NCI-H2227 (cell line): ENCODE data around the gene OR6J1.
A peak's percentile ranks its signal among the peaks of the same experiment; 100 is the strongest.
"Not testable (repeated sequence)": the region's sequence is repeated elsewhere in the genome, so short reads cannot be mapped to it uniquely, and the experiment has no call there.

Experiments used
- DNase-seq: peaks from one replicate; lab custom pipeline; 2025; ENCODE audit not compliant: unreplicated experiment; lab: John Stamatoyannopoulos, UW

The OR6J1 gene

DNA sequence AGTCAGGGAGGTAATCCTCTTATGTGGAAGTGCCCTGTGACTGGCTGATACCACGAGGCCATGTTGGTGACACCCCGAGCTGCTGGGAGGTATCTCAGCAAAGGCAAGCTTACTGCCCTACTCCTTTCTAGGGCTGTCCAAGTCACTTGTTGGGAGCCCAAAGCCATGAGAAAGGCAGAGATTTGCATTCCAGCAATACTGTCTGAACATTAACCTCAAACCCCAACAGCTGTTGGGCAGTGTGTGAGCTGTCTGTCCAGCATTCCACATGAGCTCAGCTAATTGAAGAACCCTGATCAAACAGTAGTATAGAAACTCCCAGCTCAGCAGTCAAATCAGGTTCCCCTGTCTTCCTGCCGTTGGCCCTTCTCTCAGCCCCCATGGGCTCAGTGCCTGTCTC, 36.9 kb downstream of the OR6J1 start:
- DNase-seq: no peak

- DNase-seq: no peak
Measured at GRCh38 chr14:22606380-22606779, 37.8 kb downstream of the OR6J1 start.

DNA sequence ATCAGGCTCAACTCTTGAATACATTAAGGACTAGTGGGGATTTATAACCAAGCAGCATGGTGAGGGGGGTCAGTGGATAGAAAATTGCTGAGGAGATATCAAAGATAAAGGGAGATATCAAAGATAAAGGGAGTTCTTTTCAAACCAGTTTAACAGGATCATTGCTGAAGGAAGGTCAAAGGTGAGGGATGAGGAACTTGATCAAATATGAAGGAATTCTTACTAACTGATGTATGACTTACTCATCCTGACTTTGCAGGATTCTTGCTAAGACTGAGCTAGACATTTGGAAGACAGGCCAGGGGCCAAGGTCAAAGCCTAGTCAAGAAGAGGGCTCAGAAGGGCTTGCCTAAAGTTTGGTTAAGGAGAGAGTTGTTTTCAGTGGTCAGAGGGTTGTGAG, 41.3 kb downstream of the OR6J1 start:
- DNase-seq: no peak

- DNase-seq: no peak
Measured at GRCh38 chr14:22601996-22602395, 42.2 kb downstream of the OR6J1 start.

GRCh38 chr14:22601456-22601855, 42.7 kb downstream of the OR6J1 start:
- no peak for DNase-seq

- no peak for DNase-seq
Measured at GRCh38 chr14:22600027-22600426, 44.1 kb downstream of the OR6J1 start.

DNA sequence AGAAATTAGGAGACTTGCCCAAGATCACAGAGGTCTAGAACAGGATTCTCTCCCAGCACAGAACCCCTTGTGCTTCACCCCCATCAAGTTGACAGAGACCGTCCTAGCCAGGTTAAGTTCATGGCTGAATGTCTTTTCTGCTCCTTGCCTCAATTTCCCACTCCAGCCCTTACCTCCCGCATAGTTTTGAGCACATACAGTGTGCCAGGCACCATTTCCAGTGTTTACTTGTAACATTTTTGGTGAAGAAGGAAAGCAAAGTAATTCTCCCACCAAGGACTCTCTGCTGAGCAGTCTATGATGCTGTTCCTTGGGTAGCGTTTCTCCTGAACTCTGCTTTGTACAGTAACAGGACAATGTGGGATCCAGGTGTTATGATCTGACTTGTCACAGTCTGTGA, 44.8 kb downstream of the OR6J1 start:
- DNase-seq: no peak

DNA sequence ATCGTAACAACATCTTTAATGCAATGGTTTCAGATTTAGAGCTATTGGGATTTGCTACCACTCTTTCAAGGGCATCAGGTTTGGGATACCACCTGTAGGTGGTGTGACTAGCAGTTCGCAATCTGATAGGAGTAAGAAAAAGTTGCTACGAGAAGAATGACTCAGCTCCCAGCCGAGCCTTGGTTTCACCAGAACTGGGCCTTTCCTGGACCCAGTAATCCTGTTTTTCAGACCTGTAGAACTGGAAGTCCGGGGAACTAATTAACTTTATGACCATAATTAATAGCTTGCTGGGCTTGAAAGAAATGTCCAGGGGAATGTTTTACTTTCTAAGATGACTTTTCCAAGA, 45.3 kb downstream of the OR6J1 start:
- DNase-seq: peak; percentile 22

- peak; percentile 66 for DNase-seq
Measured at GRCh38 chr14:22598099-22598895, 45.9 kb downstream of the OR6J1 start, which contains the start of gene ABHD4. Gene ABHD4 (plus strand): TSS chr14:22598300. CDS start chr14:22598307, 7 bp downstream.

DNA sequence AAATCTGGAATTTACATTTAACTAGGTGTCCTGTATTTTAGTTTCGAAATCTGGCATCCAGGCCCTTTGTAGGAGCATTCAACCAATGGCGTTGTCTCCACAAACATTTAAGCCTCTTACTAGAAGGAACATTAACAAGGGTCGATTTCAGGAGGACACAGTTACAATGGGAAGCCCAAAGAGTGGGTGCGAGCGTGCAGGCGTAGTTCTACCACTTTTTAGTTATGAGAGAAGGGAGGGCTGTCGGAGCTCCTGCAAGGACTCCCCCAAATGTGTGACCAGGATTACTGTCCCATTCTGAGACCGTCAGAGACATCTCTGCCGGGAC, 46.4 kb downstream of the OR6J1 start:
- no peak for DNase-seq

DNA sequence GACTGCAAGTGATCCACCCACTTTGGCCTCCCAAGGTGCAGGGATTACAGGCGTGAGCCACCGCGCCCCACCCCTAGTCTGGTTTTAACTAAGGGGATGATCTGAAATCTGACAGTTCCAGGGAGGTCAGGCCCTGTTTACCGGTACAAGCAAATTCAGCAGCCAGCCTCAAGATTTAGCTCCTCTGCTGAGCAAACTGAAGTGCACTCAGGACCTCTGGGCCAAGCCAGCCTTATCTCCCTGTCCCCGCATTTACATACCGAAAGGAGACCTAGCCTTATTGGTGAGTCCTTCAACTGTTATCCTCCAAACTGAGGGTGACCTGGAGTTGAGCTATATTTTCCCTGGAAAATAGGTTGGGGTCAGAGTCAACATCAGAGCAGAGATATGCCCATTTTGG, 46.9 kb downstream of the OR6J1 start:
- no peak for DNase-seq

GRCh38 chr14:22596354-22596879, 47.7 kb downstream of the OR6J1 start:
- no peak for DNase-seq

GRCh38 chr14:22594156-22594716, 49.9 kb downstream of the OR6J1 start:
- DNase-seq: no peak

- no peak for DNase-seq
Measured at GRCh38 chr14:22593601-22594000, 50.6 kb downstream of the OR6J1 start.

GRCh38 chr14:22593189-22593588, 51.0 kb downstream of the OR6J1 start:
- no peak for DNase-seq

- peak; percentile 99 for DNase-seq
Measured at GRCh38 chr14:22589096-22589839, 54.9 kb downstream of the OR6J1 start, which contains the start of gene DAD1. Gene DAD1 (minus strand): TSS chr14:22589224. CDS start chr14:22589157, 67 bp downstream.

GRCh38 chr14:22588526-22589095, 55.5 kb downstream of the OR6J1 start:
- DNase-seq: no peak

GRCh38 chr14:22587677-22588422, 56.3 kb downstream of the OR6J1 start:
- not testable (repeated sequence) for DNase-seq

GRCh38 chr14:22587247-22587646, 56.9 kb downstream of the OR6J1 start:
- no peak for DNase-seq

- no peak for DNase-seq
Measured at GRCh38 chr14:22583994-22584393, 60.2 kb downstream of the OR6J1 start.
